GM13976 (cell line): ENCODE data around the gene ACTG1.

Experiments used
- DNase-seq: peaks from one replicate; pipeline ENCODE4 v3.0.0; 2012; ENCODE audit warnings: low spot score
- in situ Hi-C: fragments of 300-500 bp; cut with MboI; formaldehyde crosslinking; loops from one replicate; pipeline ENCODE4 v1.12.0; 2022; ENCODE audit warnings: low sequenced_read_pairs, mixed read lengths, inconsistent platforms; ENCODE audit not compliant: unreplicated experiment
- TF ChIP-seq, protein P1 (sequence below): IDR thresholded peaks from 2 replicates; pipeline ENCODE4 v1.5.1; 2012; ENCODE audit warnings: borderline replicate concordance, mild to moderate bottlenecking; ENCODE audit not compliant: insufficient read depth; ENCODE audit errors: extremely low read depth, missing control alignments, control extremely low read depth

ACTG1 gene

GRCh38 chr17:81476097-81476496 is 36.5 kb downstream of the ACTG1 start:
- TF ChIP-seq, protein P1, sequence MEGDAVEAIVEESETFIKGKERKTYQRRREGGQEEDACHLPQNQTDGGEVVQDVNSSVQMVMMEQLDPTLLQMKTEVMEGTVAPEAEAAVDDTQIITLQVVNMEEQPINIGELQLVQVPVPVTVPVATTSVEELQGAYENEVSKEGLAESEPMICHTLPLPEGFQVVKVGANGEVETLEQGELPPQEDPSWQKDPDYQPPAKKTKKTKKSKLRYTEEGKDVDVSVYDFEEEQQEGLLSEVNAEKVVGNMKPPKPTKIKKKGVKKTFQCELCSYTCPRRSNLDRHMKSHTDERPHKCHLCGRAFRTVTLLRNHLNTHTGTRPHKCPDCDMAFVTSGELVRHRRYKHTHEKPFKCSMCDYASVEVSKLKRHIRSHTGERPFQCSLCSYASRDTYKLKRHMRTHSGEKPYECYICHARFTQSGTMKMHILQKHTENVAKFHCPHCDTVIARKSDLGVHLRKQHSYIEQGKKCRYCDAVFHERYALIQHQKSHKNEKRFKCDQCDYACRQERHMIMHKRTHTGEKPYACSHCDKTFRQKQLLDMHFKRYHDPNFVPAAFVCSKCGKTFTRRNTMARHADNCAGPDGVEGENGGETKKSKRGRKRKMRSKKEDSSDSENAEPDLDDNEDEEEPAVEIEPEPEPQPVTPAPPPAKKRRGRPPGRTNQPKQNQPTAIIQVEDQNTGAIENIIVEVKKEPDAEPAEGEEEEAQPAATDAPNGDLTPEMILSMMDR, result no peak
- in situ Hi-C loops, result no loop called here
- no peak for DNase-seq

DNA sequence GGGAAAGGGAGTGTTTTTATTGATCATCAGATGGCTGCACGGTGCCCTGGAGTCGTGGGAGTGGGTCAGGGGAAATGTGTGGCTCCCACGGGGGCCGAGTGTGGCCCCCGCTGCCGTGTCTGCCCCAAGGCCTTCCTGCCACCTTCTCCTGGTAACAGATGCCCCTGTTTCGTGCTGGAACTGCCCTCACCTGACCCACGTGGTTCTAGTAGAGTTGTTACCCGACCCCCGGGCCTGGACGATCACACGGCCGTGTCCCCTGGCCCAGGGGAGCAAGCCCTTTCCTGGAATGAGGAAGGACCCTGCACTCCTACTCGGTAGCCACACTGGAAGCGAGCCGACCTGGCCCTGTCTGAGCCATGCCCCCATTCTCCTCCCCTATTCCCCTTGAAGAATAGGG is 37.6 kb downstream of the ACTG1 start:
- in situ Hi-C loops, result no loop called here
- TF ChIP-seq, protein P1, result no peak
- no peak for DNase-seq

GRCh38 chr17:81473019-81473418 is 39.6 kb downstream of the ACTG1 start:
- in situ Hi-C loops, result no loop called here
- DNase-seq, result no peak
- TF ChIP-seq, protein P1, result no peak

DNA sequence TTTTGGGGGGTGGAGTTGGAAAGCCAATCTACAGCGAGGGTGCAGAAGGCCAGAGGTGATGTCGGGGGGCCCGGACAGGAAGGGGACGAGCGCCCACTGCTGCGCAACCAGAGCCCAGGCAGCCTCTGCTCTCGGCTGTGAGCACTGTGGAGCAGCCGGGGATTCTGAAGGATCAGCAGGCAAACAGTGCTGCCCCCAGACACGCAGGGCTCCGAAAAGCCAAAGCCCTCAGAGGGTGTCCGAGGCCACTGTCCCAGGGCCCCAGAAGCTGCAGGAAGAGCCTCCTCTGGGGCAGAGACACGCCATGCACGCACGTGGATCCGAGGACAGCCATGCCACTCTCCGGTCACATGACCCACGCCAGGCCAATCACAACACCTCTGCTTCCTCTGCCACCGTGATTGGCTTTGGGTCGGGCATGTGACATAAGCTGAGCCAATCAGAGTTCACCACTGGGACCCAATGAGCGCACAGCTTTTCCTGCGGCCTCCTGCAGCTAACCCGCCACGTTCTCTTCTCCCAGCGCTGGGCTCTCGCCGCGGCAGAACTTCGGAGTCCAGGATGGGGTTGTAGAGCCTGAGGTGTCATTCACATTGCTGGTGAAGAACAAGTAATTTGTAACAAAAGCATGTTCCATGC is 40.7 kb downstream of the ACTG1 start:
- in situ Hi-C loops, result no loop called here
- no peak for DNase-seq
- TF ChIP-seq, protein P1, result no peak

DNA sequence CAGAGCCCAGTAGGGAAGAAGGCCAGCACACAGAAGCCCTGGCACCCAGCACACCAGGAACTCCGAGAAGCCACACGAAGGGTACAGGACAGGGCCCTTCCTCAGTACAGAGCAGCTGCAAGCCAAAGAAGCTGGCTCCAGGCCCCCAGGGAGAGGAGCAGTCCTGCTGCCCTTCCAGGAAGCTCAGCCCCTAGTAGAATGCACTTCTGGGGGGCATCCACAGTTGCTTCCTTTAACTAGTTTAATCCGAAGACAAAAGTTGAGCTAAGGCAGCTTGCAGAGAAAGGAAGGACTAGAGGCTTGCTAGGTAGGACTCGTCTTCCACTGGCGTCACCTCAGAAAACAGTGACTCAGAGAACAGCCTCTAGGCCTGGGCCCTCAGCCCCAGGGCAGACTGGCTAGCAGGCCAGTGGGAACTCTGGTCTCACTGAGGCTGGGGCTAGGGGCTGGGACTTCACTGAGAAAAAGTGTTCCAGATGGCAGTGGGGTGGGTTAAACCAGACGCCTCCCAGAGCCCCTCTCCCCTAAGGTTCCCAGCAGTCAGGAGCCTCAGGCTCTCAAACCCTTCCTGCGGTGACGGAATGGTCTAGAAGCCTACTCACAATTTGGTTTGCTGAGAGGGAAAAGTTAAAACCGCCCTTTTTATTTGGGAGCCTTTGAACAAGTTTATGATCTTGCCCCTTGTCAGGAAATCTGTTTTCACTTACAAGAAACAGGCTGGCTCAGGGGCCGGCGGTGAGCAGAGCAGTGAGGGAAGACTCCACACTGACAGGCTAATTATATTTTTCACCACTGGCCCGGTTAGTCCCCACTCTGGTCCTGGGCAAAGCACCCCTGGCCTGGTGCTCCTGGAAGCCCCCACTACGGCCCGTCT is 41.4 kb downstream of the ACTG1 start:
- in situ Hi-C loops, result no loop called here
- no peak for DNase-seq
- TF ChIP-seq, protein P1, result no peak

- in situ Hi-C loops, result no loop called here
- no peak for DNase-seq
- TF ChIP-seq, protein P1, result no peak
These were observed 42.2 kb downstream of the ACTG1 start for GRCh38 chr17:81470270-81470943.
